ENCODE data around the gene ABI3BP.
"Not testable (repeated sequence)": the region's sequence is repeated elsewhere in the genome, so short reads cannot be mapped to it uniquely, and the experiment has no call there.

Gene ABI3BP

DNA sequence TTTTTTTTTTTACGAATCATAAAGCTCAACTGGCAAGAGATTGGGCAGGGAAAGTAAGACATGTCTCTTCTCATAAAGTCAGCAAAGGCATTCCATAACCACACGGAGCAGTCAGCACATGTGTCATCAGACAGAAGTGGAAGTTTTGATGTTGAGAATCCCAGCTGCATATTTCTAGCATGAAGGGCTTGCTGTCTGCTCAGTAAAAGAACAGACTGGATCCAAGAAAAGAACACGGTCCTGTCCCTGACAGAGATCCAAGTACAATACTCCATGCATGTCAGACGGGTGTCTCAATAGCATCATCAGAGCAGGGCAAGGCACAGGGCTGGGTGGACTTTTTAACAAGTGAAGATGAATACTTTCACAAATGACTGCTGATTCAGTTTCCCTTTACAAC, 38.2 kb downstream of the ABI3BP start:
- Histone ChIP-seq H3K9ac (ENCODE audit: low read length) (no peak overlapping the region), H3K27ac (ENCODE audit: low read depth, low read length, poor library complexity, severe bottlenecking) (no peak overlapping the region)

DNA sequence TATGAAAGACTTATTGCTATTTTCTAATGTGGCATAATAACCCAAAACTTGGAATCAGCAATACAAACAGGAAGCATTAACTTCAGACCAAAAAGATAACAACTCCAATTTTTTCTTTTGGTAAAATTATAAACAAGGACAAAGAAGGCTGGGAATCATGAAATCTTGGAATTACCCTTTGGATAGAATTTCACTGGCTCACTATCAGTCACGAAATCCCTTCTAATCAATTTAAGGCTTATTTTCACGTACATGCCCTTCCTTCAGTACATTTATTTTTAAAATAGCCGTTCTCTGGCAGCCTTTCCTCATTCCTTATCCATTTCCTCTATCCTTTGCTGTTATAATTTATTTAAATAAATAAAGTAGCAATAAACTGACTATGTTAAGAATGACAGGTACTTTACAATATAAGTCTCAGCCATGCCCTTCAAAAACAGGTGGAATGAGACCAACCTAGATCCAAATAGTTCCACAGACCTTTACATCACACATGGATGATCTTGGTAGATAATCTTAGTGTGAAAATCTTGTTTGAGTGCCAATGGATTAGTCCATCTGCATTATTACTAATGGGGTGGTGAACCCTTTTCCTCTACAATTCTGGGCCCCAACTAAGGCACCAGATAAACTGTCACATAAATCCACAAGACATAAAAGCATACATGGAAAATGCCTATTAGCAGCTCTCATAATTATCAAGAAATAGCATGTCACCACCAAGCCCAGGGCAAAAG, 38.9 kb downstream of the ABI3BP start:
- Histone ChIP-seq H3K36me3 (ENCODE audit: insufficient read depth, low read length) (no peaks in the 10 kb centered on the region), H3K4me1 (ENCODE audit: insufficient read depth, low read length, severe bottlenecking) (no peaks in the 10 kb centered on the region), H3K9me2 (ENCODE audit: low read depth, low read length) (no peaks in the 10 kb centered on the region), H2AFZ (ENCODE audit: low read length) (no peak overlapping the region), H3K9ac (ENCODE audit: low read length) (no peak overlapping the region), H3K79me2 (ENCODE audit: insufficient read depth, low read length) (no peaks in the 10 kb centered on the region), H3K27me3 (ENCODE audit: insufficient read depth, low read length) (no peaks in the 10 kb centered on the region), H3F3A (ENCODE audit: insufficient read depth, low read length) (no peaks in the 10 kb centered on the region), H3K4me3 (ENCODE audit: low read depth, low read length, poor library complexity, severe bottlenecking) (no peak overlapping the region), H3K9me3 (ENCODE audit: low read length) (no peaks in the 10 kb centered on the region), H3K27ac (ENCODE audit: low read depth, low read length, poor library complexity, severe bottlenecking) (no peak overlapping the region), H3K4me2 (ENCODE audit: low read length) (no peak overlapping the region), H4K20me1 (ENCODE audit: insufficient read depth, low read length) (no peaks in the 10 kb centered on the region)
- TF ChIP-seq EZH2 (IDR thresholded peaks at IDR 0.05; ENCODE audit: borderline replicate concordance, low read length): no peak

More for the DNA sequence above, 38.2 kb downstream of the ABI3BP start:
- Histone ChIP-seq H4K20me1 (ENCODE audit: insufficient read depth, low read length) (no peaks in the 10 kb centered on the region), H3K79me2 (ENCODE audit: insufficient read depth, low read length) (no peaks in the 10 kb centered on the region), H3K9me2 (ENCODE audit: low read depth, low read length) (no peaks in the 10 kb centered on the region), H3F3A (ENCODE audit: insufficient read depth, low read length) (no peaks in the 10 kb centered on the region), H3K27me3 (ENCODE audit: insufficient read depth, low read length) (no peaks in the 10 kb centered on the region), H3K36me3 (ENCODE audit: insufficient read depth, low read length) (no peaks in the 10 kb centered on the region), H3K4me1 (ENCODE audit: insufficient read depth, low read length, severe bottlenecking) (no peaks in the 10 kb centered on the region), H3K4me2 (ENCODE audit: low read length) (no peak overlapping the region), H3K4me3 (ENCODE audit: low read depth, low read length, poor library complexity, severe bottlenecking) (no peak overlapping the region), H2AFZ (ENCODE audit: low read length) (no peak overlapping the region), H3K9me3 (ENCODE audit: low read length) (no peaks in the 10 kb centered on the region)
- TF ChIP-seq EZH2 (IDR thresholded peaks at IDR 0.05; ENCODE audit: borderline replicate concordance, low read length): no peak
- TF ChIP-seq, protein P1, sequence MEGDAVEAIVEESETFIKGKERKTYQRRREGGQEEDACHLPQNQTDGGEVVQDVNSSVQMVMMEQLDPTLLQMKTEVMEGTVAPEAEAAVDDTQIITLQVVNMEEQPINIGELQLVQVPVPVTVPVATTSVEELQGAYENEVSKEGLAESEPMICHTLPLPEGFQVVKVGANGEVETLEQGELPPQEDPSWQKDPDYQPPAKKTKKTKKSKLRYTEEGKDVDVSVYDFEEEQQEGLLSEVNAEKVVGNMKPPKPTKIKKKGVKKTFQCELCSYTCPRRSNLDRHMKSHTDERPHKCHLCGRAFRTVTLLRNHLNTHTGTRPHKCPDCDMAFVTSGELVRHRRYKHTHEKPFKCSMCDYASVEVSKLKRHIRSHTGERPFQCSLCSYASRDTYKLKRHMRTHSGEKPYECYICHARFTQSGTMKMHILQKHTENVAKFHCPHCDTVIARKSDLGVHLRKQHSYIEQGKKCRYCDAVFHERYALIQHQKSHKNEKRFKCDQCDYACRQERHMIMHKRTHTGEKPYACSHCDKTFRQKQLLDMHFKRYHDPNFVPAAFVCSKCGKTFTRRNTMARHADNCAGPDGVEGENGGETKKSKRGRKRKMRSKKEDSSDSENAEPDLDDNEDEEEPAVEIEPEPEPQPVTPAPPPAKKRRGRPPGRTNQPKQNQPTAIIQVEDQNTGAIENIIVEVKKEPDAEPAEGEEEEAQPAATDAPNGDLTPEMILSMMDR (IDR thresholded peaks at IDR 0.05; ENCODE audit: low read length): no peak

DNA sequence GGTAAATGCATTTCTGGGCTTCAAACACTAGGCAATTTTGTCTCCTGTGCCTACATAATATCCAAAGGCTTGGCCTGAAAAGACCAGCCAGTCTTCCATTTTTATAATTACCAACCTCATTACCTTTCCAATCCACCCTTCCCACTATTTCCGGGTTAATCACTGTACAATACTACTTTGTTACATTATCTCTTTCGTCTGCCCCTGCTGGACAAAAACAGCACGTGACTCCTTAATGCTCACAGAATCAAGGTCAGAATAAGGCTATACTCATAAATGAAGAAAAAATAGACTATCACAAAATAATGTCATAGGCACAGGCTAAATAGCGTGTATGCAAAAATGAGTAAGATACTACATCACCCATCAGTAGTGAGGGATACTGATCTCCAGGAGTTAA, 40.1 kb downstream of the ABI3BP start:
- Histone ChIP-seq H3K9me2 (ENCODE audit: low read depth, low read length) (no peaks in the 10 kb centered on the region), H3K36me3 (ENCODE audit: insufficient read depth, low read length) (no peaks in the 10 kb centered on the region), H3K79me2 (ENCODE audit: insufficient read depth, low read length) (no peaks in the 10 kb centered on the region), H3K27ac (ENCODE audit: low read depth, low read length, poor library complexity, severe bottlenecking) (no peak overlapping the region), H4K20me1 (ENCODE audit: insufficient read depth, low read length) (no peaks in the 10 kb centered on the region), H3K4me2 (ENCODE audit: low read length) (no peak overlapping the region), H3K9me3 (ENCODE audit: low read length) (no peaks in the 10 kb centered on the region), H3K4me1 (ENCODE audit: insufficient read depth, low read length, severe bottlenecking) (no peaks in the 10 kb centered on the region), H3K9ac (ENCODE audit: low read length) (no peak overlapping the region), H3K27me3 (ENCODE audit: insufficient read depth, low read length) (no peaks in the 10 kb centered on the region), H3F3A (ENCODE audit: insufficient read depth, low read length) (no peaks in the 10 kb centered on the region), H3K4me3 (ENCODE audit: low read depth, low read length, poor library complexity, severe bottlenecking) (no peak overlapping the region), H2AFZ (ENCODE audit: low read length) (no peak overlapping the region)
- no peak for TF ChIP-seq EZH2 (IDR thresholded peaks at IDR 0.05; ENCODE audit: borderline replicate concordance, low read length)
- TF ChIP-seq, protein P1 (IDR thresholded peaks at IDR 0.05; ENCODE audit: low read length): no peak; the same call in 1 of the 2 replicates

DNA sequence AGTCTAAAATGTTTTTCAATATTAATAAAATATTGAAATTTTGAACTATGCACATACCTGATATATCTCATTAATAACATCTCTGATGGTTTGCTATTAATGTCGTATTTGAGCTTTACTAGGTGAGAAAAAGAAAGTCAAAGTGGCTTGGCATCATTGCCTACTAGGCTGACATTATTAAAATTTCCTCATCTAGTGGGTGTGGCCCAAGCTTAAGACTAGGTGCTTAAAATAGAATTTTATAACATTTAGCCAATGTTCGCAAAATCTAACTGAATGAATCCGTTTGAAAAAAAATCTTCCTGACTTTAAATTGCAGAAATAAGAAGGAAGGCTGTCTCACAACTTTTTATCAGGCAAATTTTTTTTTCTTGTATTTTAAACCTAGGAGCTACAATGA, 46.1 kb downstream of the ABI3BP start:
- TF ChIP-seq, protein P1 (IDR thresholded peaks at IDR 0.05; ENCODE audit: low read length): no peak
- TF ChIP-seq EZH2 (IDR thresholded peaks at IDR 0.05; ENCODE audit: borderline replicate concordance, low read length): no peak
- H3K4me2 ChIP-seq (ENCODE audit: low read length): no peak overlapping the region
- no peaks in the 10 kb centered on the region for H3K27me3 ChIP-seq (ENCODE audit: insufficient read depth, low read length)
- H3K27ac ChIP-seq (ENCODE audit: low read depth, low read length, poor library complexity, severe bottlenecking): no peak overlapping the region
- no peaks in the 10 kb centered on the region for H3K9me2 ChIP-seq (ENCODE audit: low read depth, low read length)
- no peak overlapping the region for H2AFZ ChIP-seq (ENCODE audit: low read length)
- H4K20me1 ChIP-seq (ENCODE audit: insufficient read depth, low read length): no peaks in the 10 kb centered on the region
- H3K36me3 ChIP-seq (ENCODE audit: insufficient read depth, low read length): no peaks in the 10 kb centered on the region
- no peak overlapping the region for H3K4me3 ChIP-seq (ENCODE audit: low read depth, low read length, poor library complexity, severe bottlenecking)
- no peaks in the 10 kb centered on the region for H3F3A ChIP-seq (ENCODE audit: insufficient read depth, low read length)
- H3K9ac ChIP-seq (ENCODE audit: low read length): no peak overlapping the region
- H3K9me3 ChIP-seq (ENCODE audit: low read length): no peaks in the 10 kb centered on the region
- no peaks in the 10 kb centered on the region for H3K4me1 ChIP-seq (ENCODE audit: insufficient read depth, low read length, severe bottlenecking)
- no peaks in the 10 kb centered on the region for H3K79me2 ChIP-seq (ENCODE audit: insufficient read depth, low read length)

DNA sequence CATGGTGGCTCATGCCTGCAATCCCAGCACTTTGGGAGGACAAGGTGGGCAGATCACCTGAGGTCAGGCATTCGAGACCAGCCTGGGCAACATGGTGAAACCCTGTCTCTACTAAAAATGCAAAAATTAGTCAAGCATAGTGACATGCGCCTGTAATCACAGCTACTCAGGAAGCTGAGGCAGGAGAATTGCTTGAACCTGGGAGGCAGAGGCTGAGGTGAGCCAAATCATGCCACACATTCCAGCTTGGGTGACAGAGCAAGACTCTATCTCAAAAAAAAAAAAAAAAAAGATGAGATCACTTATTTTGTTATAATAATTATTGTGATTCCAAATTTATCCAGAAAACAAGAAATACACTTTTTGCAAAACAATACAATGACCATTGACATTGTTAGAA, 47.1 kb downstream of the ABI3BP start:
- H3F3A ChIP-seq (ENCODE audit: insufficient read depth, low read length); H3K27me3 ChIP-seq (ENCODE audit: insufficient read depth, low read length); H3K4me2 ChIP-seq (ENCODE audit: low read length): not testable (repeated sequence)

More for the DNA sequence above, 47.1 kb downstream of the ABI3BP start:
- not testable (repeated sequence) for H3K79me2 ChIP-seq (ENCODE audit: insufficient read depth, low read length); H3K27ac ChIP-seq (ENCODE audit: low read depth, low read length, poor library complexity, severe bottlenecking); H4K20me1 ChIP-seq (ENCODE audit: insufficient read depth, low read length); H3K9me2 ChIP-seq (ENCODE audit: low read depth, low read length); H3K9ac ChIP-seq (ENCODE audit: low read length); H2AFZ ChIP-seq (ENCODE audit: low read length); H3K4me1 ChIP-seq (ENCODE audit: insufficient read depth, low read length, severe bottlenecking); H3K4me3 ChIP-seq (ENCODE audit: low read depth, low read length, poor library complexity, severe bottlenecking); H3K36me3 ChIP-seq (ENCODE audit: insufficient read depth, low read length); H3K9me3 ChIP-seq (ENCODE audit: low read length)

All from OCI-LY1 (cell line).